HEK293 (cell line): Measurements from ENCODE around the gene GTF2F2.
A peak's percentile ranks its signal among the peaks of the same experiment; 100 is the strongest.

Source experiments
- CTCF ChIA-PET: fragments of 350-600 bp; formaldehyde crosslinking; extraction: SDS; loops from one replicate; lab custom pipeline; 2021; ENCODE audit warnings: antibody characterized with exemption; lab: Yijun Ruan, JAX
- POLR2A ChIA-PET: fragments of 300-600 bp; formaldehyde crosslinking; extraction: SDS; loops from one replicate; lab custom pipeline; 2020; ENCODE audit warnings: antibody characterized with exemption, inconsistent platforms; lab: Yijun Ruan, JAX
- H3K27ac ChIP-seq: fragments of 200-500 bp; sonication (Bioruptor generic); 2 replicates; pipeline ENCODE4 v1.5.1; 2014; ENCODE audit warnings: low read depth, low read length, control low read depth, inconsistent platforms; ENCODE audit errors: extremely low read depth
- H3K36me3 ChIP-seq, 2 experiments: fragments of 200-500 bp in 1 of 2; sonication (Bioruptor generic) in 1 of 2; 1 replicate in 1 of 2; 2 replicates in 1 of 2; pipeline ENCODE4 v1.5.1; 2014 to 2017; ENCODE audit warnings: inconsistent platforms in 2 of 2, low read length in 2 of 2; ENCODE audit not compliant: control insufficient read depth in 2 of 2, insufficient read depth in 1 of 2
- H3K4me1 ChIP-seq: fragments of 200-500 bp; sonication (Bioruptor generic); 2 replicates; pipeline ENCODE4 v1.5.1; 2014; ENCODE audit warnings: mild to moderate bottlenecking, low read length, inconsistent platforms; ENCODE audit not compliant: control insufficient read depth, insufficient read depth
- H3K4me3 ChIP-seq: 2 replicates; pipeline ENCODE4 v1.5.1; 2011; ENCODE audit warnings: low read depth, mild to moderate bottlenecking, control low read depth, low read length, moderate library complexity
- H3K9me3 ChIP-seq: fragments of 200-500 bp; sonication (Bioruptor generic); 2 replicates; pipeline ENCODE4 v1.5.1; 2014; ENCODE audit warnings: low read depth, low read length, inconsistent platforms; ENCODE audit not compliant: control insufficient read depth, insufficient read depth
- GFI1B ChIP-seq: fragments of 450-650 bp; formaldehyde crosslinking; IDR thresholded peaks from 2 replicates; pipeline ENCODE4 v1.5.1; 2016; ENCODE audit warnings: missing biosample characterization, missing genetic modification characterization
- HOXA7 ChIP-seq: sonication (generic); formaldehyde crosslinking; IDR thresholded peaks from 2 replicates; pipeline ENCODE4 v1.8.1; 2022; ENCODE audit warnings: missing genetic modification reagents, borderline replicate concordance
- IKZF3 ChIP-seq: fragments of 450-650 bp; IDR thresholded peaks from 2 replicates; pipeline ENCODE4 v1.5.0; 2018; ENCODE audit warnings: missing biosample characterization, mild to moderate bottlenecking, missing genetic modification characterization, moderate library complexity
- KLF7 ChIP-seq: fragments of 450-650 bp; formaldehyde crosslinking; IDR thresholded peaks from 2 replicates; pipeline ENCODE4 v1.5.1; 2016; ENCODE audit warnings: missing biosample characterization, missing genetic modification characterization, borderline replicate concordance
- OVOL3 ChIP-seq: fragments of 450-650 bp; formaldehyde crosslinking; IDR thresholded peaks from 2 replicates; pipeline ENCODE4 v1.5.1; 2016; ENCODE audit warnings: missing biosample characterization, missing genetic modification characterization
- PBX3 ChIP-seq: sonication (generic); formaldehyde crosslinking; IDR thresholded peaks from 2 replicates; pipeline ENCODE4 v1.8.1; 2022; ENCODE audit warnings: mild to moderate bottlenecking, moderate library complexity, missing genetic modification reagents
- PRDM6 ChIP-seq: fragments of 450-650 bp; formaldehyde crosslinking; IDR thresholded peaks from 2 replicates; pipeline ENCODE4 v1.5.1; 2017; ENCODE audit warnings: missing biosample characterization, missing genetic modification characterization
- TRIM28 ChIP-seq: IDR thresholded peaks from 2 replicates; pipeline ENCODE4 v1.6.1; 2011; ENCODE audit warnings: low read length, control low read depth, borderline replicate concordance
- ZNF280C ChIP-seq: fragments of 450-650 bp; formaldehyde crosslinking; IDR thresholded peaks from 2 replicates; pipeline ENCODE4 v1.5.1; 2016; ENCODE audit warnings: missing biosample characterization, missing genetic modification characterization
- ZNF311 ChIP-seq: fragments of 450-650 bp; formaldehyde crosslinking; IDR thresholded peaks from 2 replicates; pipeline ENCODE4 v1.5.1; 2017; ENCODE audit warnings: missing biosample characterization, missing genetic modification characterization, borderline replicate concordance
- ZNF366 ChIP-seq: fragments of 450-650 bp; formaldehyde crosslinking; conservative IDR thresholded peaks from 2 replicates; pipeline ENCODE4 v1.5.1; 2016; ENCODE audit warnings: missing biosample characterization, missing genetic modification characterization
- ZNF48 ChIP-seq: fragments of 450-650 bp; formaldehyde crosslinking; IDR thresholded peaks from 2 replicates; pipeline ENCODE4 v1.5.1; 2016; ENCODE audit warnings: missing biosample characterization, missing genetic modification characterization
- ZNF501 ChIP-seq: fragments of 450-650 bp; formaldehyde crosslinking; IDR thresholded peaks from 2 replicates; pipeline ENCODE4 v1.5.1; 2016; ENCODE audit warnings: missing biosample characterization, missing genetic modification characterization
- ZNF600 ChIP-seq: fragments of 450-650 bp; formaldehyde crosslinking; IDR thresholded peaks from 2 replicates; pipeline ENCODE4 v1.5.1; 2016; ENCODE audit warnings: missing biosample characterization, missing genetic modification characterization
- ZNF670 ChIP-seq: fragments of 450-650 bp; formaldehyde crosslinking; IDR thresholded peaks from 2 replicates; pipeline ENCODE4 v1.5.1; 2016; ENCODE audit warnings: missing biosample characterization, missing genetic modification characterization, low read depth
- ZNF707 ChIP-seq: fragments of 450-650 bp; formaldehyde crosslinking; IDR thresholded peaks from 2 replicates; pipeline ENCODE4 v1.5.1; 2016; ENCODE audit warnings: missing biosample characterization, missing genetic modification characterization

The GTF2F2 gene

GRCh38 chr13:45137526-45137925, 17.2 kb downstream of the GTF2F2 start:
- POLR2A ChIA-PET: no interaction called here
- Histone ChIP-seq H3K9me3 (no peaks in the 10 kb centered on the region), H3K36me3 (peaks cover 0 to 13% of the 10 kb centered on the region in 2 experiments; a peak in 1 of 3 replicates), H3K4me1 (peaks cover 3% of the 10 kb centered on the region; the same call in 1 of the 2 replicates)
- CTCF ChIA-PET: interaction anchor here (0.6 kb wide), 1 partner anchor 105 kb away, joined by 3 read pairs; no protein-coding TSS in a partner anchor
- TF ChIP-seq ZNF280C (tag by site-specific recombination) (no peak), ZNF48 (no peak), PBX3 (no peak), HOXA7 (CRISPR knock-in tag) (no peak), ZNF670 (tag by site-specific recombination) (no peak), ZNF366 (tag by site-specific recombination) (no peak), ZNF311 (tag by site-specific recombination) (no peak)
- TF ChIP-seq, all 188 proteins: peak for 0
- Histone ChIP-seq H3K27ac (no peak overlapping the region), H3K4me3 (no peak overlapping the region)

GRCh38 chr13:45138282-45138681, 18.0 kb downstream of the GTF2F2 start:
- CTCF ChIA-PET: interaction anchor here (0.5 kb wide), 1 partner anchor 15 kb away, joined by 3 read pairs; no protein-coding TSS in a partner anchor
- H3K4me3 ChIP-seq: no peak overlapping the region
- POLR2A ChIA-PET: no interaction called here
- no peak overlapping the region for H3K27ac ChIP-seq
- no peaks in the 10 kb centered on the region for H3K9me3 ChIP-seq
- peaks cover 3% of the 10 kb centered on the region; the same call in 1 of the 2 replicates for H3K4me1 ChIP-seq
- peaks cover 0 to 13% of the 10 kb centered on the region in 2 experiments; a peak in 1 of 3 replicates for H3K36me3 ChIP-seq
- TF ChIP-seq KLF7 (tag by site-specific recombination): no peak
- no peak for TF ChIP-seq GFI1B (tag by site-specific recombination)
- TF ChIP-seq ZNF501 (tag by site-specific recombination): no peak
- peak; percentile 73 for TF ChIP-seq ZNF600
- no peak for TF ChIP-seq ZNF707
- TF ChIP-seq IKZF3: no peak
- TF ChIP-seq OVOL3 (tag by site-specific recombination): no peak

- H3K27ac ChIP-seq: no peak overlapping the region
- CTCF ChIA-PET: no interaction called here
- H3K4me1 ChIP-seq: peaks cover 3% of the 10 kb centered on the region; the same call in 1 of the 2 replicates
- H3K9me3 ChIP-seq: no peaks in the 10 kb centered on the region
- H3K4me3 ChIP-seq: no peak overlapping the region
- TF ChIP-seq TRIM28 (no peak), PRDM6 (peak; percentile 70)
- TF ChIP-seq, all 188 proteins: peak for 1
- H3K36me3 ChIP-seq: peaks cover 0 to 13% of the 10 kb centered on the region in 2 experiments; a peak in 1 of 3 replicates
- POLR2A ChIA-PET: no interaction called here
Observed at GRCh38 chr13:45141369-45141768, 21.1 kb downstream of the GTF2F2 start.
